Caki2 (cell line): Measurements from ENCODE around the gene TRAF3. TPM values are rescaled to one million over a fixed set of nuclear protein-coding genes. Genes with fewer than 3 reads are reported as not detected.
A peak's percentile ranks its signal among the peaks of the same experiment; 100 is the strongest.
"Not testable (repeated sequence)": the region's sequence is repeated elsewhere in the genome, so short reads cannot be mapped to it uniquely, and the experiment has no call there.

Source experiments
- DNase-seq: peaks from one replicate; pipeline ENCODE4 v3.0.0-alpha.2; 2015; ENCODE audit warnings: low read depth
- in situ Hi-C: cut with HindIII; loops from 2 replicates; pipeline ENCODE4 v1.10.0; 2016; ENCODE audit warnings: low sequenced_read_pairs, low pct_unique_long_range_greater_than_20kb, mixed read lengths
- total RNA-seq: library from RNA; depleted of rRNA; stranded (reverse); fragments of >200 nt; shearing (Covaris generic); gene quantifications from 2 replicates; pipeline ENCODE4 v1.2.3, GENCODE V29; 2014; ENCODE audit warnings: low replicate concordance

TRAF3 gene
- total RNA-seq, 1 experiment from 2014 or later: 13.2 TPM

DNA sequence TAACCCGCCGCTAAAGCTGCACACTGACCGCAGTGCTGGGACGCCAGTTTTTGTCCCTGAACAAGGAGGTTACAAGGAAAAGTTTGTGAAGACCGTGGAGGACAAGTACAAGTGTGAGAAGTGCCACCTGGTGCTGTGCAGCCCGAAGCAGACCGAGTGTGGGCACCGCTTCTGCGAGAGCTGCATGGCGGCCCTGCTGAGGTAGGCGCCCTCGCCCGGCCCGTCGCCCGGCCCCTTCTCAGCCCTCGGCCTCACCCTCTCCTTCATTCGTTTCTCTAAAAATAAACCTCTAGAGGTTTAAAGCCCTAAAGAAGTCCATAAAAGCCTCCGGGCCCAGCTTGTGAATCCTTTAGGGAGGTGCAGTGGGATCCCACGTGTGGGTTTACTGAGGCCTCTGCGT lies 93.0 kb downstream of the TRAF3 start:
- in situ Hi-C loops: no loop called here
- no peak for DNase-seq

DNA sequence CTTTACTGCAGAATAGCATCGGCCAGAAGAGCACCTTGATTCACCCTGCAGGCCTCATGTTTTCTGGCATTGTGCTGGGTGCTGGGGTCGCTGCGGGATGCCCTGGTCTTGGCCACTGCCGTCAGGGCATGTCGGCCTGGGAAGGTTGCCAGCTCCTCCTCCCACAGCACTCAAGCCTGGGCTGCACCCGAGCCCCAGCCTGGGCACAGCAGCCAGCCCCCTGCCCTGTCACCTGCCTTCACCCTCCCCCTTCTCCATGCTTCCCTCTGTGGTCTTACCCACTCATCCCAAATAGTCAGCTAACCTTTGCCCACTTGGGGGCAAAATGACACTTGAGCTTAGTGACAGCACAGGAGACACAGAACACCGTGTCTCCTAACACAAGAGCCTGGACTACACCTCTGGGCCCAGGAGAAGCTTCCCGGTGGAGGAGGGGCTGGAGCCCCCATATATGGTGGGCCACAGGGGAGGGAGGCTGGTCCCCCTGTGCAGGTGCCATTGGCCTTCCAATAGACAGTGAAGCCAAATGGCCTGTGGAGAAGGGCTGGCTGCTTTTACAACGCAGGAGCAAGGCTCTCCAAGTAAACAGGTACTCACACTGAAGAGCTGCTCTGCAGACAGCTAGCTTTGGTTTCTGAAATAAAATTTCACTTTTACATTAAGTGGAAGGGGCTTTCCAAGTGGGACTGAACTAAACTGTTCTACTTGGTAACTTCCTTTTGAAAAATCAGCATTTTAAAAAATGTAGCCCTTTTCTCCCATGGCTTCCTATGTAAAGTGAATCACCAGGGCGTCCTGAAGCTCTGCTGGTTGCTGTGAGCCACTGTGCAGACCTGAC lies 94.0 kb downstream of the TRAF3 start:
- DNase-seq: no peak
- in situ Hi-C loops: no loop called here

GRCh38 chr14:102872020-102872419 lies 94.8 kb downstream of the TRAF3 start:
- in situ Hi-C loops: no loop called here
- no peak for DNase-seq

DNA sequence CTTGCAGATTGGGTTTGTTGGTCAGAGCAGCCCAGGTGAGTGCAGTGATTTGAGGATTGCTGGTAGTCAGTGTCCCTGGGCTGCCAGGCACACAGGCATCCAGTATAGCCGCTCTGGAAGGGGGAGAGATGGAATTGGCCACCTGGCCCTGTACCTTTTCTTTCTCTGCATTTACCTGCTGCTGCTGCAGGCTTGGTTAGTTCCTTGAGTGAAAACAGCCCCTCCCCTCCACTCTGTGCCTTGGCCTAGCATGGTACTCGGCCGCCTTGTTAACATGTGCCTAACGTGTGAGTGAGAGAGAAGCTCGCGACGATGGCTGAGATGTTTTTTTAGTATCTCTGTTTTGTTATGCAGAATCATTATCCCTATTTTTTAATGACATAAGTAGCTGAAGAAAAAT lies 95.9 kb downstream of the TRAF3 start:
- DNase-seq: no peak
- in situ Hi-C loops: no loop called here

GRCh38 chr14:102873546-102874061 lies 96.4 kb downstream of the TRAF3 start:
- DNase-seq: no peak
- in situ Hi-C loops: no loop called here

GRCh38 chr14:102875652-102876051 lies 98.4 kb downstream of the TRAF3 start:
- DNase-seq: no peak
- in situ Hi-C loops: no loop called here

- in situ Hi-C loops, DNase-seq: not testable (repeated sequence)
Measured at GRCh38 chr14:102877511-102877910, 100.3 kb downstream of the TRAF3 start.

DNA sequence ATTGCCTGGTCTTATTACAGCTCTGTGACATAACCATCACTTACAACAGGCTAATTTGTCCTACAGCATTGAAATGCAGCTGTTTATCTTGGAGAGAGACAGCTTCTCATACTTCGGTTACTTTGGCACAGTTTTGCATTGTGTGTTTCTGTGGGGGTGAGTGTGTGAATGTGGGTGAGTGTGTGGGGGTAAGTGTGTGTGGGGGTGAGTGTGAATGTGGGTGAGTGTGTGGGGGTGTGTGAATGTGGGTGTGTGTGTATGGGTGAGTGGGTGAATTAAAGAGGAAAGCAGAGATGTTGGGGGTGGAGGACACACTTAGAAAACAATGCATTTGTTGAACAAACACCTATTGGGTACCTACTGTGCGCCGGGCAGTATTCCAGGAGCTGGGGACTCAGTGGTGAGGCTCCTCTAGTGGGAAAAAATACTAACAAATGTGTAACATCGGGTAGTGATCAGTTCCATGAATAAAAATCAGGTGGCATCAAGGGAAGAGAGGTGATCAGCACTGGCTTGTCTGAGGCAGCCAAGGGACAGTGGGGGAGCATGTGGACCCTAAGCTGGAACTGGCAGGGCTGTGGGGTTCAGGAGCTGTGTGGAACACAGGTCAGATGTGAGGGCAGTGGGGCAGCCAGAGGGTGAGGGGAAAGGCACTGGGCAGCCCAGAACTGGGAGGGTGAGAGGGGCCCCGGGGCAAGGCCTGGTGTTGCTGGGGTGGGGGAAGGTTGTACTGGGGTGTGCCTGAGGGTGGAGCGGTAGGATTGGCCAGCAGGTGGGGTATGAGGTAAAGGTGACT lies 101.1 kb downstream of the TRAF3 start:
- DNase-seq: no peak
- in situ Hi-C loops: no loop called here

GRCh38 chr14:102878970-102879460 lies 101.8 kb downstream of the TRAF3 start:
- peak; percentile 10 for DNase-seq
- in situ Hi-C loops: no loop called here

GRCh38 chr14:102882226-102882906 lies 105.1 kb downstream of the TRAF3 start:
- in situ Hi-C loops: no loop called here
- no peak for DNase-seq

DNA sequence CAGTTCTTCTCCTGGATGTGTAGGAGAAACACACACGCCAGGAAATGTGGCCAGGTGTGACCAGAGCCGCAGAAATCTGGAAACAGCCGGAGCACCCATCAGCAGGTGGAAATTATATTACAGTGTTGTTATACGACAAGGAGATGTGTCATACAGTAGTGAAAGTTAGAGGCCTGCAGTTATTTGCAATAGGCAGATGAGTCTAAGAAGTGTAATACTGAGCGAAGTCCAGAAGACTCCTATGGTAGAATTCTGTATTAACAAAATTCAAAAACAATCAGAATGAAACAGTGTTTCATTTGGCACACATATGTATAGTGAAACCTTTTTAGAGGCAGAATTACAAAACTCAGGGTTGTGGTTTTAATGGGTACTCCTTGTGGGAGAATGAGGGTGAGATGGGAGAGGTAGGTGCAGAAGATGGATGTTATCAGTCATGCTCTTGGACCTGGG lies 105.9 kb downstream of the TRAF3 start:
- in situ Hi-C loops: no loop called here
- DNase-seq: no peak

- in situ Hi-C loops: no loop called here
Measured at GRCh38 chr14:102883554-102883953, 106.3 kb downstream of the TRAF3 start.

GRCh38 chr14:102885737-102886447 lies 108.6 kb downstream of the TRAF3 start:
- no peak for DNase-seq
- in situ Hi-C loops: no loop called here

More at GRCh38 chr14:102883554-102883953, 106.3 kb downstream of the TRAF3 start:
- DNase-seq: no peak

DNA sequence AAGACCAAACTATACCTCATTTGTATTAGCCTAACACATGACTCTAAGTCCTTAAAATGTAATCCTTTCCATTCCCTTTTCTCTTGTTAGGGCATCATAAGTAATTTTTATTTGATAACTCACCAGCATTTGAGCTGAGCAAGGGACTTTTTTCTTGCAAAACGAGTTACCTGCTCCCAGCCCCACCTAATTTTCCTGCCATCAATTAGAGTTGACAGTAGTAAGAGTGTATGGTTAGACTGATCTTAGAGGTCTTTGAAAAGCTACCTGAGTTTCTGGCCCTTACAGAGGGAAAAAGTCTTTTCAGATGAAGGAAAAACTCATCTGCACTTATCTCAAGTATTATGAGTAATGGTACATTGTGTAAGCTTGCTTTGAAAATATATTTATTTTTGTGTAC lies 111.5 kb downstream of the TRAF3 start:
- in situ Hi-C loops: no loop called here
- no peak for DNase-seq

- in situ Hi-C loops: no loop called here
- no peak for DNase-seq
Measured at GRCh38 chr14:102889615-102890014, 112.4 kb downstream of the TRAF3 start.

DNA sequence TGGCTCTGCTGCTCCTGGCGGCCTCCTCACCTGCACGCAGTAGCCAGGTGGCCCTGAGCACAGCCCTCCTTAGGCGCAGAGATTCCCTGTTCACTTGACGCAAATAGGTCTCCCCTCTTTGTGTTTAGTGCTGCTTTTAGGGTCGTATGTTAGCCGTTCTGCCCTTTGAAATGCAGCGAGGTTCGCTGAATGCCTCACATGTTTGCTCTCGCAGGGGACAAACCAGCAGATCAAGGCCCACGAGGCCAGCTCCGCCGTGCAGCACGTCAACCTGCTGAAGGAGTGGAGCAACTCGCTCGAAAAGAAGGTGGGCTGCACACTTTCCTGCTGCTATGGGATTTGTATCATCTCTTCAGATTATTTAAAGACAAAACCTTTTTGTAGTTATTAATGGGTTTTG lies 113.9 kb downstream of the TRAF3 start:
- in situ Hi-C loops: no loop called here
- DNase-seq: no peak

DNA sequence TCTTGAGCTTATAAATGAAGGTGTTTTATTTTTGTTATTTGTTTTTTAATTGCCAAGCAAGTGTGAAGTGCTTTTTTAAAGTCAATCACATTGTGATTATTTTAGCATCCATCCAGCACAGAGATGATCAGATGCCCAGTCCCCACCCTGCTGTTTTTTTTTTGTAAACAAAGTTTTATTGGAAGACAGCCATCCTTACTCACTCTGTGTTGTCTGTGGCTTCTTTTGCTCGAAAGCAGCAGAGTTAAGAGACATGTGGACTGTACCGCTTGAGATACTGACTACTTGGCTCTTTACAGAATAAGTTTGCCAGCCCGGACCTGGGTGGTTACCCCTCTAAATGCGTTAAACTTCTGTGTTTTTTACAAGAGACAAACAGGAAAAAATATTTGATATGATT lies 114.3 kb downstream of the TRAF3 start:
- in situ Hi-C loops: no loop called here

GRCh38 chr14:102892651-102893050 lies 115.4 kb downstream of the TRAF3 start:
- no peak for DNase-seq
- in situ Hi-C loops: no loop called here

More for the DNA sequence above, 114.3 kb downstream of the TRAF3 start:
- no peak for DNase-seq
